COLO668 (cell line): ENCODE measurements around the gene FLAD1.
A peak's percentile ranks its signal among the peaks of the same experiment; 100 is the strongest.

ENCODE experiments used
- DNase-seq: peaks from one replicate; lab custom pipeline; 2025; ENCODE audit not compliant: unreplicated experiment; lab: John Stamatoyannopoulos, UW

FLAD1 gene

DNA sequence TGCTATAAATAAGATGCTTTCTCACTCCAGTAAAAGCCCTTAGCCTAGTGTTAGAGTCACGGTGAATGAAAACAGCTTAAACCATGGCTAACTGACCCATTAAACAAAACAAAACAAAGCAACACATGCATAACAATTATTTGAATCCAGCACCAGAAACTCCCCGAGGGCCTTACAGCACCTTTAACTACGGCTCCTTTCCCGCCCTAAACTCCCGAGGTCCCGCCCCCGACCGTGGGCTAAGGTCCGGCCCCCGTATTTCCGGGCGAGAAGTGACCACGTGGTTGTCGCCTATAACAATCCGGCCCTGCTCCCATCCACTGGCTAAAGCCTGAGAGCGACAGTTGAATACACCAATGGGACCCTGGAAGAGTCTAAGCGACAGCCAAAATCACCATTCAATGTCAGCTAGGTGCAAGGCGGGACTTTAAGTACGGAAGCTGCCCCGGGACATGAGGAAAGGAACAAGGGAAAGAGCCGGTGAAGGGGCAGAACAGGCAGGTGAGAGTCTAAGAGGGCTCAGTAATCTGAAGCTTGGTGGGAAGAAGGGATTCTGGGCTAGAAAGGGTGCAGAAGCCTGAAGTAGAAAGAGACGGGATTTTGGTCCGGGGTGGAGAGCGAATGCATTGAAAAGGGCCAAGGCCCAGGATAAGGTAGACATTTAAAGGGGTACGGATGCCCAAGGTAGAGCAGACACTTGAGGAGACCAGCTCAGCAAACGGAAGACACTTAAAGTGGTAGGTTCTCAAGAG lies at the start of gene FLAD1:
TSS of gene FLAD1 (plus strand) at position 448 of the 752 bp plus-strand sequence. CDS start 351 bp downstream, outside the sequence.
- peak; percentile 99 for DNase-seq

DNA sequence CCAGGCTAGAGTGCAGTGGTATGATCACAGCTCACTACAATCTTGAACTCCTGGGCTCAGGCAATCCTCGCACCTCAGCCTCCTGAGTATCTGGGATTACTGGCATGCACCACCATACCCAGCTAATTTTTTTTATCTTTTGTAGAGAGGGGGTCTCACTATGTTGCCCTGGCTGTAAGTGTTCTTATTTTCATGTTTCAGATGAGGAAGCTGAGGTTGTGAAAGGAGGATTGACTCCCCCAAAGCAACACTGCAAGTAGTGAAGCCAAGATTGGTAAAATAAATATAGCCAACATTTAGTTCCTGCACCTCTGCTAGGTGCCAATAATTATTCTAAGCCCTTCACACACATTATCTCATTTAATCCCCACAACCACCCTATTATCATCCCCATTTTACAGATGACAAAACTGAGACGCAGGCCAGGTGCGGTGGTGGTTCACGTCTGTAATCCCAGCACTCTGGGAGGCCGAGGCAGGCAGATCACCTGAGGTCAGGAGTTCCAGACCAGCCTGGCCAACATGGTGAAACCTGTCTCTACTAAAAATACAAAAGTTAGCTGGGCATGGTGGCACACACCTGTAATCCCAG lies 48.7 kb upstream of the FLAD1 start:
- no peak for DNase-seq

DNA sequence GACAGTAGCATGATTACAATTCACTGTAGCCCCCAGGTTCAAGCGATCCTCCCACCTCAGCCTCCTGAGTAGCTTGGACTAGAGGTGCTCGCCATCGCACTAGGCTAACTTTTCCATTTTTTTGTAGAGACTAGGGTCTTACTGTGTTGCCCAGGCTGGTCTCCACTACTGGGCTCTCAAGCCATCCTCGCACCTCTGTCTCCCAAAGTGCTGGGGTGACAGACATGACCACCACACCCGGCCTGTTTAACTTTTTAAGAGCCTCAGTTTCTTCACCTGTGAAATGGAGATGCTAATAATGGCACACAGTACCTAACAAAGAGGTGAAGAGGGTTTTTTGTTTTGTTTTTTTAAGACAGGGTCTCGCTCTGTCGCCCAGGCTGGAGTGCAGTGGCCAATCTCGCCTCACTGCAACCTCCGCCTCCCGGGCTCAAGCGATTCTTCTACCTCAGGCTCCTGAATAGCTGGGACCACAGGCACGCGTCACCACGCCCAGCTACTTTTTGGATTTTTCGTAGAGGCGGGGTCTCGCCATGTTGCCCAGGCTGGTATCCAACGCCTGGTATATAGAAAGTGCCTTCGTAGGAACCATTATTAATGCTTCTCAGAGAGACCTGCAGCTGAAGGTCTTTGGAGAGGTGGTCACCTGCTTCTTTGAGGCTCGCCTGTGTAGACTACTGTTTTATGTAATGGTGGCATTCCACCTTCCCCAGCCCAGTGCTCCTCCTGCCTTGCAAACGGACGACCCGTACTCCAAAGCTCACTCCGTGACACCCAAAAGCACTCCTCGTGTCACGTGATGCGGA lies 47.2 kb upstream of the FLAD1 start:
- DNase-seq: no peak

GRCh38 chr1:154936555-154937084 lies 46.5 kb upstream of the FLAD1 start, which contains the start of gene PMVK:
Gene PMVK, minus strand, starts transcription at chr1:154936719. Its CDS starts 34 bp downstream, at chr1:154936685.
- DNase-seq: peak; percentile 97

DNA sequence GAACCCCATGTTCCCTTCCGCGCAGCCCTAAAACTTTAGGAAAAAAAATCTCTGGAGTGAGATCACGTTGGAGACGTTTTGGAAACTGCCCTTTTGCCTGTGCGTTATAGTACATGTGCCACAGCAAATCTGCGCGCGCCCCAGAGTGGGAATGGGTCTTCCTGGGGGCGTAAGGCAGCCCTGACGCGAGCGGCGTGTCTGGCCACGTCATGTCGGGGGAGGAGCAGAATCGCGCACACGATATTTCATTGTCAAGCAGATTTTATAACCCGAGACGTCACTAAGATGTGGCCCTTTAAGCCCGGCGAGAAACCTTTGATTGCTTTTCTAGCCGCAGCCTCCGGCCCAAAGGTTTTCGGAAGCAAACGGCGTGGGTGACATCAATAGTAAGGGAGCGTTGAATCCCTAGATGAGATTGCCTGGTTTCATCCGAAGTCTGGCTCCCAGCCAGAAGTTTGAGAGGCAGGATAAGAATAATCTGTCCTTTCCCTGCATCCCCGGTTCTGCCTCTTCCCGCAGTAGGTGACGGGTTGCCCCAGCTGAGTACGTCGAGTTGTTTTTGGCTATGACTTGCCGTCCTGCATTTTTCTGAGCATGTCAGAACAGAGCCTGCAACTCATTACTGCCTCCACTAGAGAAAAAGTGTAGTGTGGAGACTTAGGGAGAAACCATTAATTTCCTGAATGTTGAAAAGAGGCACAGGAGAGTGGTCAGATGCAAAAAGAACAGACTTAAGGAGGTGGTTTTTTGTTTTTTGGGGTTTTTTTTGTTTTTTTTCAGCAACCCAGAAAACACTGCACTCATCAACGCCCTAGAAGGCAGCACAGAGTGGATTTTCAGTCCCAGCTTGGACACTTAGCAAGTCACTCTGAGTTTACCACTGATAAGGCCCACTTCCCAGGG lies 45.8 kb upstream of the FLAD1 start:
- DNase-seq: peak; percentile 95

- no peak for DNase-seq
Observed at GRCh38 chr1:154937988-154938386, 45.2 kb upstream of the FLAD1 start.

GRCh38 chr1:154938604-154939399 lies 44.3 kb upstream of the FLAD1 start:
- DNase-seq: no peak

- no peak for DNase-seq
Observed at GRCh38 chr1:154940213-154940560, 43.0 kb upstream of the FLAD1 start.

GRCh38 chr1:154940651-154941194 lies 42.4 kb upstream of the FLAD1 start:
- DNase-seq: no peak

- peak; percentile 32 for DNase-seq
Observed at GRCh38 chr1:154941333-154942013, 41.7 kb upstream of the FLAD1 start.

DNA sequence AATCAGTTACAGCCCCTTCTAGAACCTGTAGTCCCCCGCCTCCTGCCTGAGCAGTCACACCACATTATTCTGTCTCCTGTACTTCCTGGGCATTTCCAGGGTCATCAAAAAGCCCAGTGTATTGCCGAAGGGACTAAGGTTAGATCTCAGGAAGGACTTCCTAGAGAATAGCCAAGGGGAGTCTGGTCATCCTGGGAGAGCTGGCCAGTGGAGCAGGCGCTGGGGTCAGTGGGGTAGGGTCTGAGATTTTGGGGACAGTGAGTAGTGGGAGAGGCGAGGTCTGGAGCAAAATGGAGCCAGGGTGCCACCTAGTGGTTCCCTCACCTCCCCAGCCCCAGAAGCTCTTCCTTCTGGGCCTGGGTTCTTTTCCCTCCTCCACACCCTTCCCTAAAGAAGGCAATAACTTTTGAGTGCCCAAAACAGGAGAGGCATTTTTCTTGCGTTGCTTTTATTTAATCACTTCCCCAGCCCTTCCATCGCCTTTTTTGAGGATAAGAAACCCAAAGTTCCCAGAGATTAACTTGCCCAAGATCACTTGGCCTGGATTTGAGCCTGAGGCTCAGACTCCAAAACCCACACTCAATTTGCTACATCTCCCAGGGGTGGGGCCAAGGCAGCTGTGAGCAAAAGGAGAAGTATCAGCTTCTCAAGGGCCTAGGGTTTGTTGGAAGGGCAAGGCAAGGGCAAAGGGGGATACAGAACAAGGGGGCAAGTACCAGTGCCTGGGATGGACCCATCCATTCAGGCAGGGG lies 39.3 kb upstream of the FLAD1 start:
- DNase-seq: peak; percentile 45

GRCh38 chr1:154944401-154945159 lies 38.6 kb upstream of the FLAD1 start:
- DNase-seq: no peak

DNA sequence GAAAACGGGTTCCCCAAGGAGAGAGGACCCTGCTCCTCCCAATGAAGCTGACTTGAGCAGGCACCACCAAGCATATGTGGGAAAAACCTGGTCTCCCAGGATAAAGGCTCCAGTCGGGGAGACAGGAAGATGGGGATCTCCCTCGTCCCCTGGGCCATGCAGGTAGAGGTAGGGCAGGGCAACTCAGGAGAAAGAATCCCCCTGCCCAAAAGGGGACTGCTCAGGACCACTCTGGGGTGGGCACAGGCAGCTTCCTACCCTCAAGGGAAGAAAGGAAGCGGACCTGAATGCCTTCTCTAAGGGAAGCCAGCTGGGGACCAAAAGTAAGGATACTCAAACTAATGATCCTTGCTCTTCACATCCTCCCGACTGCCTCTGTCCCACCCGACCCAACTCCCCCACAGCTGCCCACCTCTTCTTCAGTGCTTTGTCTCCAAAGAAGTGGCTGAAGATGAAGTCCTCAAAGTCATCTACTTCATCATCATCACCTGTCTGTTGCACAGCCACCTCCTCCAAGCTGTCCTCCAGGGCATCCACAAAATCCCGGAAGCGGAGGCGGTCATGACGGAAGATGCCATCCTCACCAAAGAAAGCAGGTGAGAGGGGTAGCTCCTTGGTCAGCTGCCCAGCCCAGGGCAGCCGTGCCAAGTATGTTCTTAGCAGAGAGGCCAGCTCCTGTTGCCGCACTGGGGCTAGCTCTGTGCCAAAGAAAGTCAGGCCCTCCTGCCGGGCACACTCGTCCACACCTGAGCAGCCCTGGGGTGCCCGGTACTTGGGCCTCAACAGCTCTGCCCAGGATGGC lies 37.8 kb upstream of the FLAD1 start:
- no peak for DNase-seq

DNA sequence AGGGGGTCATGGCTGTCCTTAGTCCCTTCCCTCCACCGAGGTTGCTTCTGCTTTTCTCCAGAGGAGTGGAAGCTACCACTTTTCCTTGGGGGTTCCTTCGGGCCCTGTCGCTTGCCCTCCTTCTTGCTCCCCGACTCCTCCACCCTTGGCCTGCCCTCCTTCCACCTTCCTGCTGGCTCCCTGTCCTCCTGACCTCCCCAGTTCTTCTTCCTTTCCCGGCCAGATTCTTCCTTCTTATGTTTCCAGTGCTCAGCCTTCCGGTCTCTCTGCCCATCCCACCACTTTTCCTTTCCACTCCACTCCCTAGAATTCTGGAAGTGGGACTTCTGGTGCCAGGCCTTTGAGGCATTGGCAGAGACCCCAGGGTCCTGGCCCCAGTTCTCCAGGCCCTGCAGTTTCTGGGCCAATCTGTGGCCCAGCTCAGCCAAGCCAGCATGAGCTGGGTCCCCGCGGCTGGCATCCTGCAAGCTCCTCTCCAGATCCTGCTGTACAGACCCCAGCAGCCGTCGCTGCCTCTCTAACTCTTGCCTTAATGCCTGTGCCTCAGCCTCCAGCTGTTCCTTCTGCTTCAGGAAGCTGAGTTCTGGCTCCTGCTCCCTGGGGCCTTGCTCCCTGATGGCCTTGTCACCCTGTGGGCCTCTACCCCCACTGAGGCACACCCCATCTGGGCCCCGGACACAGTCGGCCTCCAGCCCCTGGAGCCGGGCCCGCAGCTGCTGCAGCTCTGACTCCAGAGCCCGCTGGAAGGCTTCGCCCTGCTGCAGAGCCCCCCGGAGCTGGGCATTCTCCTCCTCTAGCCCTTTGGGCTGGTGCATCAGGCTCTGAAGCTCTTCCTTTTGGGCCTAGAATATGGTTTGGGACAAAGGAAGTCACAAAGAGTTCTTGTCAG lies 36.9 kb upstream of the FLAD1 start:
- DNase-seq: no peak

DNA sequence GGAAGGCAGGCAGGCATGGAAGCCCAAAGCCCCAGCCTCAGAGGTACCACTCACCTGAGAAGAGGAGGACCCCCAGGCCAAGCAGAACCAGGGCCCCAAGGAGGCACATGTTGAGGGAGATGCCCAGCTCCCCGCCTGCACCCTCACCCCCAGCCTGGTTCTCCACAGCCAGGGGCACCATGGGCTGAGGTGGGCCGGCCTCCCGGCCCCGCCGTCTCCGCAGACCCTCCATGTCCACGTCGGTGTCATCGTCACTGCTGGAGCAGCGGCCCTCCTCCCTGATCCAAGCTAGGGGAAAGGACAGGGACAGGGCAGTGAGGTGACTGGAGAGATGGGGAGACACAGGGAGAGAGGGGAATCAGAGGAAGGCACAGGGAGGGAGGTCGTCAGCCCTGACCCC lies 35.1 kb upstream of the FLAD1 start:
- no peak for DNase-seq
